CD8-positive, alpha-beta memory T cell (primary cell): Measurements from ENCODE around the gene TMEM252. TPM values are rescaled to one million over a fixed set of nuclear protein-coding genes. Genes with fewer than 3 reads are reported as not detected.

ENCODE experiments used
- CTCF ChIA-PET: fragments of 350-600 bp; sonication (Branson Sonifier 250); formaldehyde crosslinking; loops from one replicate; lab custom pipeline; 2021; ENCODE audit warnings: antibody characterized with exemption; lab: Charles Lee
- POLR2A ChIA-PET: fragments of 350-600 bp; sonication (Branson Sonifier 250); formaldehyde crosslinking; loops from one replicate; lab custom pipeline; 2021; ENCODE audit warnings: antibody characterized with exemption; lab: Charles Lee
- DNase-seq, 5 donors: peaks; one replicate each; pipeline versions ENCODE4 v3.0.0 to v3.0.0-alpha.2; 2020 to 2022; ENCODE audit warnings: mixed read lengths in 1 of 5
- H3K27ac ChIP-seq: one replicate; pipeline ENCODE4 v1.7.0; 2013; ENCODE audit warnings: low read depth, mild to moderate bottlenecking, low read length, moderate library complexity
- H3K27me3 ChIP-seq: 2 replicates; pipeline ENCODE4 v1.7.0; 2013; ENCODE audit warnings: low read length, mild to moderate bottlenecking; ENCODE audit not compliant: insufficient read depth, poor library complexity, severe bottlenecking
- H3K36me3 ChIP-seq: 2 replicates; pipeline ENCODE4 v1.7.0; 2013; ENCODE audit warnings: mild to moderate bottlenecking, low read length, moderate library complexity; ENCODE audit not compliant: insufficient read depth
- H3K4me1 ChIP-seq: 2 replicates; pipeline ENCODE4 v1.7.0; 2013; ENCODE audit warnings: mild to moderate bottlenecking, low read length, moderate library complexity; ENCODE audit not compliant: insufficient read depth
- H3K4me3 ChIP-seq: 2 replicates; pipeline ENCODE4 v1.7.0; 2013; ENCODE audit warnings: mild to moderate bottlenecking, low read length
- H3K9me3 ChIP-seq: 2 replicates; pipeline ENCODE4 v1.7.0; 2013; ENCODE audit warnings: mild to moderate bottlenecking, low read length
- H3K27ac Mint-ChIP-seq, 8 donors: one replicate each; pipeline ENCODE4 v1.8.0; 2020 to 2021; ENCODE audit warnings: mixed read lengths in 8 of 8, mild to moderate bottlenecking in 6 of 8, inconsistent platforms in 3 of 8, moderate library complexity in 3 of 8
- H3K27me3 Mint-ChIP-seq, 2 donors: one replicate each; pipeline ENCODE4 v1.8.0; 2020 to 2021; ENCODE audit warnings: mixed read lengths in 2 of 2, mild to moderate bottlenecking in 1 of 2, moderate library complexity in 1 of 2
- H3K36me3 Mint-ChIP-seq, 3 donors: one replicate each; pipeline ENCODE4 v1.8.0; 2020 to 2021; ENCODE audit warnings: mixed read lengths in 3 of 3, inconsistent platforms in 1 of 3, mild to moderate bottlenecking in 1 of 3
- H3K4me1 Mint-ChIP-seq, 3 donors: one replicate each; pipeline ENCODE4 v1.8.0; 2020 to 2021; ENCODE audit warnings: mixed read lengths in 3 of 3, inconsistent platforms in 1 of 3, mild to moderate bottlenecking in 1 of 3
- H3K4me3 Mint-ChIP-seq, 7 donors: one replicate each; pipeline ENCODE4 v1.8.0; 2020 to 2021; ENCODE audit warnings: mixed read lengths in 7 of 7, mild to moderate bottlenecking in 6 of 7, moderate library complexity in 4 of 7, inconsistent platforms in 2 of 7
- H3K9me3 Mint-ChIP-seq, 5 donors: one replicate each; pipeline ENCODE4 v1.8.0; 2020 to 2022; ENCODE audit warnings: mixed read lengths in 5 of 5, mild to moderate bottlenecking in 3 of 5, moderate library complexity in 2 of 5, inconsistent platforms in 1 of 5
- polyA plus RNA-seq: library from polyadenylated mRNA; unstranded; fragments of 300-500 nt; fragmentation: Illumina TruSeq; gene quantifications from one replicate; pipeline ENCODE4 v1.2.3, GENCODE V29; 2021
- total RNA-seq, 2 experiments: library from RNA; stranded (reverse); gene quantifications; one replicate each; pipeline ENCODE4 v1.2.3, GENCODE V29; 2021

TMEM252 gene
- total and polyA plus RNA-seq, 3 experiments from 2014 or later, result not detected

DNA sequence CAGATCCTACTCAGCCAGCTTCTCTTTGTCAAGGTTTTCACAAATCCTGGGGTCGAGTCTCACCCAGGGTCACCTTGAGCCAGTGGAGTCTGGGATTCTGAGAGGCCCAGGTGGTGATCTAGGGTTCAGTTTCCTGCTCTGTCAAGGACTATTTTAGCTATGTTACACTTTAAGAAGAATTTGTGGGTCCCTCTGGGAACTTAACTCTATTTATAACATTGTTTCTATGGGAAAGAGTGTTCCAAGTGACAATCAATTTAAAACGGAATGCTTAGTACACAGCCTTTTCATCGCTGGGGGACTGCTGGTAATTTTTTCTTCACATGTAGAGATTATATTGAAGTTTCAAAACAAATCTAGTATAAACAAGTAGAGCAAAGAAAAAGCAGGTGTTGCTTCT, 26.9 kb upstream of the TMEM252 start:
- no peaks in the 10 kb centered on the region for H3K4me1 Mint-ChIP-seq
- ChIA-PET POLR2A (no interaction called here), CTCF (no interaction called here)
- DNase-seq, result no peak
- peaks cover 0 to 6% (median 3%) of the 10 kb centered on the region in 5 donors for H3K9me3 Mint-ChIP-seq
- no peaks in the 10 kb centered on the region for H3K36me3 Mint-ChIP-seq
- no peak overlapping the region for H3K27ac Mint-ChIP-seq
- Histone ChIP-seq H3K27ac (no peak overlapping the region), H3K4me1 (no peaks in the 10 kb centered on the region), H3K27me3 (peaks cover under 1% of the 10 kb centered on the region), H3K9me3 (no peaks in the 10 kb centered on the region), H3K4me3 (no peak overlapping the region), H3K36me3 (no peaks in the 10 kb centered on the region)
- H3K27me3 Mint-ChIP-seq, result peaks cover 27 to 51% of the 10 kb centered on the region in 2 donors
- no peak overlapping the region for H3K4me3 Mint-ChIP-seq

- Histone ChIP-seq H3K27ac (no peak overlapping the region), H3K4me3 (no peak overlapping the region), H3K4me1 (no peaks in the 10 kb centered on the region), H3K36me3 (no peaks in the 10 kb centered on the region), H3K9me3 (no peaks in the 10 kb centered on the region), H3K27me3 (peaks cover 4% of the 10 kb centered on the region)
- Mint-ChIP-seq H3K27ac (no peak overlapping the region), H3K4me1 (peaks cover 2 to 13% (median 6%) of the 10 kb centered on the region in 3 donors), H3K9me3 (no peaks in the 10 kb centered on the region), H3K27me3 (peaks cover 31 to 36% of the 10 kb centered on the region in 2 donors), H3K4me3 (no peak overlapping the region), H3K36me3 (no peaks in the 10 kb centered on the region)
- CTCF ChIA-PET, result no interaction called here
- DNase-seq, result no peak
- POLR2A ChIA-PET, result no interaction called here
These were observed 21.8 kb upstream of the TMEM252 start for GRCh38 chr9:68562461-68562860.

- no peak overlapping the region for H3K27ac Mint-ChIP-seq
- peaks cover 4% of the 10 kb centered on the region for H3K27me3 ChIP-seq
- no peaks in the 10 kb centered on the region for H3K4me1 ChIP-seq
- CTCF ChIA-PET, result interaction anchor here (1.2 to 1.7 kb wide), 2 partner anchors 9 to 20 kb away, joined by 3 to 5 read pairs; no protein-coding TSS in a partner anchor
- H3K9me3 ChIP-seq, result no peaks in the 10 kb centered on the region
- H3K9me3 Mint-ChIP-seq, result no peaks in the 10 kb centered on the region
- peak in 2 of 5 donors; percentile 7 to 17 for DNase-seq
- no peak overlapping the region for H3K27ac ChIP-seq
- no peak overlapping the region for H3K4me3 ChIP-seq
- no peaks in the 10 kb centered on the region for H3K36me3 ChIP-seq
- H3K4me3 Mint-ChIP-seq, result peak overlapping the region in 2 of 7 donors; percentile 7 to 38
- peaks cover 26 to 30% of the 10 kb centered on the region in 2 donors for H3K27me3 Mint-ChIP-seq
- peaks cover 2 to 13% (median 6%) of the 10 kb centered on the region in 3 donors for H3K4me1 Mint-ChIP-seq
- H3K36me3 Mint-ChIP-seq, result no peaks in the 10 kb centered on the region
- POLR2A ChIA-PET, result no interaction called here
These were observed 19.6 kb upstream of the TMEM252 start for GRCh38 chr9:68560071-68560844.

DNA sequence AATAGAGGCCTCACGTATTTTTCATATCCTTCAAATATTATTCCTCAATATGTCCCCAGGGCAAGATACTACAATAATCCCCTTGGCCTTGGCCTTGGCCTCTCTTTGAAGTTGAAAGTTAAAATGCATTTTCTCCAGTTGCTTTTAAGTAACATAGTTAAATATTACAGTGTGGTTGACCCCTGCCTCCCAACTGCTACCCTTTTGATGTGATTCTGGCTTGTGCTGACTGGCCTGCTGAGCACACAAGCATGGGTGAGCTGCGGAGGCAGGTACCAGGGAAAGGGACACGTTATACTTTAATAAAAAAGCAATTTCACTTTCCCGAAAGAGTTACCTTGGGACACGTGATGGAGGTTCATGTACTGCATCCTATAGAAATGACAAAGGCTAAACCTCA, 17.9 kb upstream of the TMEM252 start:
- H3K4me1 Mint-ChIP-seq, result peaks cover 2 to 13% (median 6%) of the 10 kb centered on the region in 3 donors

GRCh38 chr9:68555437-68556150, 14.9 kb upstream of the TMEM252 start:
- H3K27me3 ChIP-seq, result no peaks in the 10 kb centered on the region
- H3K9me3 Mint-ChIP-seq, result no peaks in the 10 kb centered on the region
- no peak overlapping the region for H3K27ac Mint-ChIP-seq
- no peaks in the 10 kb centered on the region for H3K9me3 ChIP-seq
- H3K4me1 Mint-ChIP-seq, result peaks cover under 1 to 11% (median 4%) of the 10 kb centered on the region in 3 donors
- ChIA-PET CTCF (no interaction called here), POLR2A (no interaction called here)
- H3K4me3 Mint-ChIP-seq, result no peak overlapping the region
- H3K4me1 ChIP-seq, result no peaks in the 10 kb centered on the region
- peaks cover 10 to 20% of the 10 kb centered on the region in 2 donors for H3K27me3 Mint-ChIP-seq
- no peak overlapping the region for H3K4me3 ChIP-seq
- no peak overlapping the region for H3K27ac ChIP-seq
- no peaks in the 10 kb centered on the region for H3K36me3 Mint-ChIP-seq
- no peaks in the 10 kb centered on the region for H3K36me3 ChIP-seq
- no peak for DNase-seq

More for the DNA sequence above, 17.9 kb upstream of the TMEM252 start:
- no peak overlapping the region for H3K4me3 Mint-ChIP-seq
- no peaks in the 10 kb centered on the region for H3K4me1 ChIP-seq
- no peak for DNase-seq
- H3K36me3 Mint-ChIP-seq, result no peaks in the 10 kb centered on the region
- CTCF ChIA-PET, result interaction anchor here (1.7 kb wide), 1 partner anchor 22 kb away, joined by 5 read pairs; no protein-coding TSS in a partner anchor
- peaks cover 21 to 26% of the 10 kb centered on the region in 2 donors for H3K27me3 Mint-ChIP-seq
- no peaks in the 10 kb centered on the region for H3K36me3 ChIP-seq
- peaks cover 4% of the 10 kb centered on the region for H3K27me3 ChIP-seq
- H3K27ac Mint-ChIP-seq, result no peak overlapping the region
- no peak overlapping the region for H3K4me3 ChIP-seq
- POLR2A ChIA-PET, result no interaction called here
- H3K9me3 ChIP-seq, result no peaks in the 10 kb centered on the region
- no peaks in the 10 kb centered on the region for H3K9me3 Mint-ChIP-seq
- H3K27ac ChIP-seq, result no peak overlapping the region

DNA sequence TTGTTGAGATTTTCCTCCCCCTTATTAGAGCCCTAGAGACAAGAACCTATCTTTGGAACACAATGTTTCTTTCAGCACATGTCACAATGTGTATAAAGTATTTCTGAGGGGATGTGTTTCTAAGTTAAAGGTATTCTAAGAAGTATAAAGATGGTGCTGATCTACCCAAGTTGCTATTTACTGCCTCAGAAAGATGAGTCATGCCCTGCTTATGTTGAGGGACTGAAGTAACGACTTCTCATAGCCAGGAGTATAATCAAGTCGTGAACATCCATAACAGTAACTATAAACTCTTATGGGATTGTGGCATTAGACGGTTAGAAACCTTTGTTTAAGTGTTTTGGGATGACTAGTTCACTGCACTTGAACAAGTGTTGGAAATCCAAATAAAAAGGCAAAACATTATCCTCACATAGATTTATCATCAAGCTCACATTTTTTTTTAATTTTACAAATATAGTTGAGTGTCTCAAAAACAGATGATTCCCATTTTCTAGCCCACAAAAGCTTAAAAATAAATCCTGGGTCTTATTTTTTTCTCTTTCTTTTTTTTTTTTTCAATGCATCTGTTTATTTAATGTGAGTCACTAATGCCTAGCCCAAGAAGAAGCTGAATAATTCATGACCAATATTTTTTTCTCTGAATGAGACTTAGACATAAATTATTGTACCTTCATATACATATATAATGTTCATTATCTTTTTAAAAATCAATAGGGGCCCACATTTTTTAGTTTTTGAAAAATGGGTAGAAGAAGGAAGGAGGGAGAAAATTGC, 12.2 kb upstream of the TMEM252 start:
- peaks cover 7 to 19% of the 10 kb centered on the region in 2 donors for H3K27me3 Mint-ChIP-seq
- H3K4me1 ChIP-seq, result no peaks in the 10 kb centered on the region
- H3K4me3 Mint-ChIP-seq, result no peak overlapping the region
- CTCF ChIA-PET, result no interaction called here
- no peak for DNase-seq
- H3K27me3 ChIP-seq, result no peaks in the 10 kb centered on the region
- no peaks in the 10 kb centered on the region for H3K9me3 Mint-ChIP-seq
- no peak overlapping the region for H3K4me3 ChIP-seq
- H3K27ac ChIP-seq, result no peak overlapping the region
- no peak overlapping the region for H3K27ac Mint-ChIP-seq
- H3K36me3 Mint-ChIP-seq, result no peaks in the 10 kb centered on the region
- no peaks in the 10 kb centered on the region for H3K9me3 ChIP-seq
- no peaks in the 10 kb centered on the region for H3K4me1 Mint-ChIP-seq
- no peaks in the 10 kb centered on the region for H3K36me3 ChIP-seq
- POLR2A ChIA-PET, result no interaction called here

- no peaks in the 10 kb centered on the region for H3K27me3 ChIP-seq
- Mint-ChIP-seq H3K27me3 (peaks cover 1 to 19% of the 10 kb centered on the region in 2 donors), H3K36me3 (no peaks in the 10 kb centered on the region), H3K27ac (no peak overlapping the region), H3K4me3 (no peak overlapping the region), H3K9me3 (no peaks in the 10 kb centered on the region), H3K4me1 (peaks cover 5 to 7% (median 7%) of the 10 kb centered on the region in 3 donors)
- ChIA-PET POLR2A (no interaction called here), CTCF (interaction anchor here (0.9 kb wide), 1 partner anchor 10 kb away, joined by 3 read pairs; no protein-coding TSS in a partner anchor)
- no peaks in the 10 kb centered on the region for H3K36me3 ChIP-seq
- H3K4me1 ChIP-seq, result no peaks in the 10 kb centered on the region
- H3K27ac ChIP-seq, result no peak overlapping the region
- no peaks in the 10 kb centered on the region for H3K9me3 ChIP-seq
- H3K4me3 ChIP-seq, result no peak overlapping the region
- DNase-seq, result no peak
These were observed 10.5 kb upstream of the TMEM252 start for GRCh38 chr9:68551191-68551590.
